PC-9 (cell line): ENCODE results near the gene UGT1A7. TPM values are rescaled to one million over a fixed set of nuclear protein-coding genes. Genes with fewer than 3 reads are reported as not detected.

Experiments used
- BruUV-seq: library from RNA; stranded (reverse); fragments of 400-500 nt; replicated peaks from 2 replicates; lab custom pipeline; 2021; lab: Mats Ljungman, UMichigan
- CTCF ChIA-PET: fragments of 300-600 bp; sonication (Branson Sonifier 250); formaldehyde crosslinking; loops from one replicate; lab custom pipeline; 2022; ENCODE audit warnings: antibody characterized with exemption; lab: Charles Lee
- POLR2A ChIA-PET: fragments of 300-600 bp; sonication (Branson Sonifier 250); formaldehyde crosslinking; loops from one replicate; lab custom pipeline; 2022; ENCODE audit warnings: antibody characterized with exemption; ENCODE audit not compliant: unreplicated experiment; lab: Charles Lee
- DNase-seq, 2 experiments: peaks; one replicate each; pipeline versions ENCODE4 v3.0.0 to v3.0.0-alpha.2; 2015 to 2022; ENCODE audit warnings: mixed read lengths in 1 of 2
- H2AFZ ChIP-seq: fragments of 200-600 bp; sonication (generic); 2 replicates; pipeline ENCODE4 v1.8.1; 2017; ENCODE audit warnings: antibody characterized with exemption
- H3F3A ChIP-seq: fragments of 200-600 bp; sonication (generic); 2 replicates; pipeline ENCODE4 v1.8.1; 2017; ENCODE audit warnings: antibody characterized with exemption, mild to moderate bottlenecking, low read depth; ENCODE audit not compliant: insufficient read depth
- H3K27ac ChIP-seq: fragments of 200-600 bp; sonication (generic); 2 replicates; pipeline ENCODE4 v1.6.1; 2016; ENCODE audit warnings: mixed run types
- H3K27me3 ChIP-seq: fragments of 200-600 bp; sonication (generic); 2 replicates; pipeline ENCODE4 v1.6.1; 2016; ENCODE audit warnings: low read depth, mixed run types; ENCODE audit not compliant: insufficient read depth
- H3K36me3 ChIP-seq: fragments of 200-600 bp; sonication (generic); 2 replicates; pipeline ENCODE4 v1.6.1; 2016; ENCODE audit warnings: low read depth, mixed run types
- H3K4me1 ChIP-seq: fragments of 200-600 bp; sonication (generic); replicated peaks from 2 replicates; pipeline ENCODE4 v1.6.1; 2016; ENCODE audit warnings: mixed run types; ENCODE audit not compliant: insufficient read depth
- H3K4me2 ChIP-seq: fragments of 200-600 bp; sonication (generic); 2 replicates; pipeline ENCODE4 v1.6.1; 2017; ENCODE audit warnings: mixed run types
- H3K4me3 ChIP-seq: fragments of 200-600 bp; sonication (generic); 2 replicates; pipeline ENCODE4 v1.6.1; 2016; ENCODE audit warnings: mixed run types
- H3K79me2 ChIP-seq: fragments of 200-600 bp; sonication (generic); 2 replicates; pipeline ENCODE4 v1.6.1; 2017; ENCODE audit warnings: low read depth, mixed run types
- H3K9me2 ChIP-seq: fragments of 200-600 bp; sonication (generic); 2 replicates; pipeline ENCODE4 v1.8.1; 2017; ENCODE audit warnings: mild to moderate bottlenecking; ENCODE audit not compliant: insufficient read depth
- H3K9me3 ChIP-seq: fragments of 200-600 bp; sonication (generic); 2 replicates; pipeline ENCODE4 v1.8.1; 2016; ENCODE audit warnings: low read depth; ENCODE audit not compliant: insufficient read depth
- H4K20me1 ChIP-seq: fragments of 200-600 bp; sonication (generic); 2 replicates; pipeline ENCODE4 v1.8.1; 2017; ENCODE audit not compliant: insufficient read depth
- CTCF ChIP-seq: fragments of 200-600 bp; sonication (generic); conservative IDR thresholded peaks from 2 replicates; pipeline ENCODE4 v1.6.1; 2017; ENCODE audit warnings: mixed run types, antibody characterized with exemption, mild to moderate bottlenecking, moderate library complexity
- EZH2 ChIP-seq: fragments of 200-600 bp; sonication (generic); IDR thresholded peaks from 2 replicates; pipeline ENCODE4 v1.8.0; 2017; ENCODE audit warnings: antibody characterized with exemption, low read depth
- intact Hi-C: fragments of 100-400 bp; cut with micrococcal nuclease; formaldehyde crosslinking; loops from one replicate; pipeline ENCODE4 v1.10.0; 2022; ENCODE audit not compliant: unreplicated experiment
- total RNA-seq: library from RNA; stranded (reverse); gene quantifications from 2 replicates; pipeline ENCODE4 v1.2.3, GENCODE V29; 2021

UGT1A7 gene
- total RNA-seq, 1 experiment from 2014 or later, result 20.3 TPM

GRCh38 chr2:233707940-233708644, 26.4 kb downstream of the UGT1A7 start:
- BruUV-seq, result no TSS peak
- CTCF ChIA-PET, result no interaction called here
- H3K4me1 ChIP-seq, result peaks cover 84% of the 10 kb centered on the region
- H3K27ac ChIP-seq, result peak overlapping the region; percentile 95
- H3K9me2 ChIP-seq, result no peaks in the 10 kb centered on the region
- intact Hi-C loops, result loop anchor here (2.0 to 10.0 kb wide), 5 partner anchors 151 to 1277 kb away; partner anchors contain the start of gene DGKD
- H3K27me3 ChIP-seq, result no peaks in the 10 kb centered on the region
- H3K4me3 ChIP-seq, result no peak overlapping the region
- no peak for DNase-seq
- peaks cover 90% of the 10 kb centered on the region for H3K36me3 ChIP-seq
- peaks cover 100% of the 10 kb centered on the region for H3K79me2 ChIP-seq
- no peak overlapping the region for H2AFZ ChIP-seq
- peaks cover 85% of the 10 kb centered on the region for H3F3A ChIP-seq
- peak overlapping the region; percentile 63 for H3K4me2 ChIP-seq
- no peaks in the 10 kb centered on the region for H3K9me3 ChIP-seq
- H4K20me1 ChIP-seq, result peaks cover 12% of the 10 kb centered on the region; the same call in 1 of the 2 replicates
- TF ChIP-seq CTCF, result no peak
- no peak for TF ChIP-seq EZH2
- POLR2A ChIA-PET, result interaction anchor here (0.5 kb wide), 1 partner anchor 266 kb away, joined by 4 read pairs; no protein-coding TSS in a partner anchor

- Histone ChIP-seq H3K9me2 (no peaks in the 10 kb centered on the region), H3K9me3 (no peaks in the 10 kb centered on the region), H3K79me2 (peaks cover 100% of the 10 kb centered on the region), H3K27me3 (no peaks in the 10 kb centered on the region), H3F3A (peaks cover 79% of the 10 kb centered on the region), H3K4me3 (no peak overlapping the region), H3K27ac (peak overlapping the region; percentile 10; the same call in 1 of the 2 replicates), H3K4me1 (peaks cover 75% of the 10 kb centered on the region), H2AFZ (no peak overlapping the region), H4K20me1 (peaks cover 12% of the 10 kb centered on the region; the same call in 1 of the 2 replicates), H3K36me3 (peaks cover 92% of the 10 kb centered on the region), H3K4me2 (peak overlapping the region; percentile 10)
- CTCF ChIA-PET, result no interaction called here
- POLR2A ChIA-PET, result interaction anchor here (0.6 kb wide), 2 partner anchors 18 to 142 kb away, joined by 5 to 9 read pairs; no protein-coding TSS in a partner anchor
- intact Hi-C loops, result loop anchor here (5.0 to 10.0 kb wide), 2 partner anchors 357 to 1276 kb away; partner anchors contain the start of gene DGKD
- BruUV-seq, result no TSS peak
- DNase-seq, result no peak
- TF ChIP-seq EZH2 (no peak), CTCF (no peak)
These were observed 27.2 kb downstream of the UGT1A7 start for GRCh38 chr2:233708942-233709341.

- no peak for TF ChIP-seq EZH2
- TF ChIP-seq CTCF, result peak; percentile 96
- H2AFZ ChIP-seq, result no peak overlapping the region
These were observed 29.8 kb downstream of the UGT1A7 start for GRCh38 chr2:233711312-233712008.

More at GRCh38 chr2:233711312-233712008, 29.8 kb downstream of the UGT1A7 start:
- Histone ChIP-seq H3K4me2 (no peak overlapping the region), H4K20me1 (peaks cover 12% of the 10 kb centered on the region; the same call in 1 of the 2 replicates), H3K9me3 (no peaks in the 10 kb centered on the region), H3F3A (peaks cover 78% of the 10 kb centered on the region), H3K27ac (peak overlapping the region; percentile 22; the same call in 1 of the 2 replicates), H3K27me3 (no peaks in the 10 kb centered on the region), H3K36me3 (peaks cover 97% of the 10 kb centered on the region), H3K4me3 (no peak overlapping the region), H3K9me2 (no peaks in the 10 kb centered on the region), H3K79me2 (peaks cover 100% of the 10 kb centered on the region), H3K4me1 (peaks cover 55% of the 10 kb centered on the region)
- peak; percentile 56 to 80 for DNase-seq
- intact Hi-C loops, result no loop called here
- no TSS peak for BruUV-seq
- ChIA-PET CTCF (interaction anchor here (0.6 kb wide), 2 partner anchors 145 to 463 kb away, joined by 3 read pairs; no protein-coding TSS in a partner anchor), POLR2A (interaction anchor here (0.5 kb wide), 1 partner anchor 13 kb away, joined by 7 read pairs; no protein-coding TSS in a partner anchor)
